Measurements from ENCODE around the gene LRRC38. TPM values are rescaled to one million over a fixed set of nuclear protein-coding genes. Genes with fewer than 3 reads are reported as not detected.
"Not testable (repeated sequence)": the region's sequence is repeated elsewhere in the genome, so short reads cannot be mapped to it uniquely, and the experiment has no call there.

Gene LRRC38
- total RNA-seq, 1 experiment from 2014 or later = not detected

GRCh38 chr1:13443335-13443979 lies 70.3 kb downstream of the LRRC38 start:
- H4K20me1 ChIP-seq (ENCODE audit: insufficient read depth) = no peaks in the 10 kb centered on the region
- CTCF ChIA-PET = no interaction called here
- H3K4me3 ChIP-seq (replicated peaks in 1 of 2; ENCODE audit: low read depth in 1 of 2, low read length in 2 of 2) = no peak overlapping the region
- H3K9me3 ChIP-seq (ENCODE audit: control insufficient read depth in 1 of 2, insufficient read depth in 1 of 2, low read depth in 1 of 2, low read length in 2 of 2) = no peaks in the 10 kb centered on the region
- no peak for ATAC-seq
- TF ChIP-seq ZFX (IDR thresholded peaks at IDR 0.05) (no peak), SIN3A (IDR thresholded peaks at IDR 0.05; ENCODE audit: low read depth) (no peak)
- H3K9ac ChIP-seq (ENCODE audit: low read length) = no peak overlapping the region
- H2AFZ ChIP-seq (ENCODE audit: low read depth, low read length, poor library complexity, severe bottlenecking) = no peak overlapping the region
- DNase-seq (ENCODE audit: low read depth, low spot score) = no peak
- POLR2A ChIA-PET = no interaction called here
- H3K27me3 ChIP-seq (ENCODE audit: insufficient read depth, low read length) = no peaks in the 10 kb centered on the region
- H3K4me1 ChIP-seq (ENCODE audit: control insufficient read depth in 1 of 2, insufficient read depth in 2 of 2, low read length in 2 of 2) = no peaks in the 10 kb centered on the region
- no peak overlapping the region for H3K4me2 ChIP-seq (ENCODE audit: low read length)
- no peak overlapping the region for H3K27ac ChIP-seq (ENCODE audit: low read depth, low read length)
- BruUV-seq (replicated peaks) = no TSS peak
- H3K9me2 ChIP-seq (ENCODE audit: insufficient read depth) = no peaks in the 10 kb centered on the region
- intact Hi-C loops (cut with micrococcal nuclease) = no loop called here
- H3K79me2 ChIP-seq (ENCODE audit: insufficient read depth, low read length) = no peaks in the 10 kb centered on the region
- RAD21 ChIA-PET (ENCODE audit: low non-redundant PET in 1 of 2, low total read pairs in 2 of 2, uncharacterized antibody in 2 of 2, unreplicated experiment in 2 of 2) = no interaction called here
- H3K36me3 ChIP-seq (ENCODE audit: control insufficient read depth in 1 of 2, insufficient read depth in 2 of 2, low read length in 2 of 2) = no peaks in the 10 kb centered on the region

- H3K4me1 ChIP-seq (ENCODE audit: control insufficient read depth in 1 of 2, insufficient read depth in 2 of 2, low read length in 2 of 2); POLR2A ChIA-PET; H3K27me3 ChIP-seq (ENCODE audit: insufficient read depth, low read length); intact Hi-C loops (cut with micrococcal nuclease); H3K79me2 ChIP-seq (ENCODE audit: insufficient read depth, low read length); H3K4me3 ChIP-seq (replicated peaks in 1 of 2; ENCODE audit: low read depth in 1 of 2, low read length in 2 of 2); H2AFZ ChIP-seq (ENCODE audit: low read depth, low read length, poor library complexity, severe bottlenecking); H4K20me1 ChIP-seq (ENCODE audit: insufficient read depth); H3K9me3 ChIP-seq (ENCODE audit: control insufficient read depth in 1 of 2, insufficient read depth in 1 of 2, low read depth in 1 of 2, low read length in 2 of 2); H3K27ac ChIP-seq (ENCODE audit: low read depth, low read length); H3K36me3 ChIP-seq (ENCODE audit: control insufficient read depth in 1 of 2, insufficient read depth in 2 of 2, low read length in 2 of 2); H3K4me2 ChIP-seq (ENCODE audit: low read length); BruUV-seq (replicated peaks); DNase-seq (ENCODE audit: low read depth, low spot score); RAD21 ChIA-PET (ENCODE audit: low non-redundant PET in 1 of 2, low total read pairs in 2 of 2, uncharacterized antibody in 2 of 2, unreplicated experiment in 2 of 2); ATAC-seq; H3K9ac ChIP-seq (ENCODE audit: low read length); H3K9me2 ChIP-seq (ENCODE audit: insufficient read depth): not testable (repeated sequence)
- CTCF ChIA-PET = interaction anchor here (0.6 kb wide), 1 partner anchor 105 kb away, joined by 3 read pairs; no protein-coding TSS in a partner anchor
Measured at GRCh38 chr1:13439104-13439783, 74.6 kb downstream of the LRRC38 start.
